ENCODE data around the gene MAP3K10. TPM values are rescaled to one million over a fixed set of nuclear protein-coding genes. Genes with fewer than 3 reads are reported as not detected.
"Not testable (repeated sequence)": the region's sequence is repeated elsewhere in the genome, so short reads cannot be mapped to it uniquely, and the experiment has no call there.

The MAP3K10 gene
- polyA plus RNA-seq, 1 donor = 16.3 TPM

DNA sequence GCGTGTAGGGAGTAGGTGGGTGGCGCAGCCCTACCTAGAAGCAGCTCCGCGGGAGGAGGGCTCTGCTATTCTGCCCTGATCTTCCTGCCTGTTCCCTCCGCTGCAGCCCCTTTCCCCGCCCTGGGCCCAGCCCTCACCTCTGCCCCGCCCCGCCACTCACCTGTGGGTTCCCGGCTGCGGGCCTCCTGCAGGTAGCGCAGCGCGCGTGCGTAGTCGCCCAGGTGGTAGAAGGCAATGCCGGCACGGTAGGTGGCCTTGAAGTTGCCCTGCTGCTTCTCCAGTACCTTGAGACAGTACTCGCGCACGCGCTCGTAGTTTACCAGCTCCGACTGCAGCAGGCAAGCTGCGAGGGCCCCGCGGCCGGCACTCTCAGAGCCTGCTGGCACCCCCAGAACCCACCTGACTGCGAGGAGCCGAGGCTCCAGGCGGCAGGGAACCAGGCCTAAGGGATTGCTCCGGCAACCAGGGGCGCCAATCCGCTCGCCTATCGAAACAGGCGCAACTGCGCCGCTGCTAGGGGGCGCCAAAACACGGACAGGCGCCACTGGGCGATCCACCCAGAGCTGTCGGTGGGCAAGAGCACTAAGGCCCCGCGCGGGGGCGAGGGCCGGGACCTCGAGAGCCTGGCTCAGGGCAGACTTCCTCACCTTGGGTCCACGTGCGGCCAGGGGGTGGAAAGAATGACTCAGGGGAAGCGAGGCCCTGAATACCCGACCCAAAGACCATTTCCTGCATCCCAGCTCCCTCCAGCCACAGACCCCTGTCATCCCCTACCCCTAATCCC, 26.0 kb downstream of the MAP3K10 start:
- no peak for DNase-seq

DNA sequence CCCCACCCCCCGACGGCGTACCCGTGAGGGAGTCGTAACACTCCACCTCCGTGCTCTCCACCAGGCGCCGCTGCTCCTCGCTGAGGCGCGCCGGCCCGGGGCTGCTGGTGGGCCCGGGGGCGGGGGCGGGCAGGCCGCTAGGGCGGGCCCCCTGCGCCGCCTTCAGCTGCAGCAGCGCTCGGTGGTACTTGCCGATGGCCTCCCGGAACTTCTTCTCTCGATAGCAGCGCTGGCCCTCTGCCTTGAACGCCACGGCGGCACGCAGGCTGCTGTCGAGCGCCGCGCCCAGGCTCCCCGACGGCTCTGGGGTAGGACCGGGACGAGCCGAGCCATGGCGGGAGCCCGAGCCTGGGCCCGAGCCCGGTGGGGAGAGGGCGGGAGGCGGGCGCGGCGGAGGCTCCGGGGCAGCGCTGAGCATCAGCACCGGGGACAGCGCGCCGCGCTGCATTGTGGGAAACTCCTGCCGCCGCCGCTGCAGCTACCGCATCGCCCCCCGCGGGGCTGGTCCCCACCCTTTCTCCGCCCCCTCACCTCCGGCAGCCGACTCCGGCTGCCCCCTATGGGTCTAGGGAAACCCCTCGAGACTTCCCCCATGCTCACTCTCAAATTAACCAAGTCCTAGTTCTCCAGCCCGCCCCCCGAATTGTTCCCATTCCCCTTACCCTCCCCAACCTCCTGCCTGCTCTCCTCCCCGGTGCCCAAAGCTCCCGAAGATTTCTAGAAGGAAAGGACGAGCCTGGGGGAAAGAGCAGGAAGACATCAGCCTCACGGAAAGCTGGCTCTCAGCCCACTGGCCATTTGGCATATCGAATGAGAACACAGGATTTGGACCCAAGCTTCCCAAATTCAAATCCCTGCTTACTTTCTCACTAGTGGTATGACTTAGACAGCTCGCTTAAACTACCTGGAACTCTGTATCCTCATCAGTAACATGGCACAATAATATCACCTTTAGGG, 27.0 kb downstream of the MAP3K10 start, which contains the start of gene TTC9B:
TTC9B (minus strand) TSS at position 451 of the 957 bp plus-strand sequence; CDS start at position 448, 3 bp downstream.
- no peak for DNase-seq

DNA sequence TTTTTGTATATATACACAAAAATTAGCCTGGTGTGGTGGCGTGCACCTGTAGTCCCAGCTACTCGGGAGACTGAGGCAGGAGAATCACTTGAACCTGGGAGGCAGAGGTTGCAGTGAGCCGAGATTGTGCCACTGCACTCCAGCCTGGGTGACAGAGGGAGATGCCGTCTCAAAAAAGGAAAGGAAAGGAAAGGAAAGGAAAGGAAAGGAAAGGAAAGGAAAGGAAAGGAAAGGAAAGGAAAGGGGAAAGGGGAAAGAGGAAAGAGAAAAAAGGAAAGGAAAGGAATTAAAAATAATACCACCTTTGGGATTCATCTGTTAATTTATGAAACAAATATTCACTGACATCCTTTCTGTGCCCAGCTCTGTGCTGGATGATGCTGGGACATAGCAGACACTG, 27.8 kb downstream of the MAP3K10 start:
- not testable (repeated sequence) for DNase-seq

DNA sequence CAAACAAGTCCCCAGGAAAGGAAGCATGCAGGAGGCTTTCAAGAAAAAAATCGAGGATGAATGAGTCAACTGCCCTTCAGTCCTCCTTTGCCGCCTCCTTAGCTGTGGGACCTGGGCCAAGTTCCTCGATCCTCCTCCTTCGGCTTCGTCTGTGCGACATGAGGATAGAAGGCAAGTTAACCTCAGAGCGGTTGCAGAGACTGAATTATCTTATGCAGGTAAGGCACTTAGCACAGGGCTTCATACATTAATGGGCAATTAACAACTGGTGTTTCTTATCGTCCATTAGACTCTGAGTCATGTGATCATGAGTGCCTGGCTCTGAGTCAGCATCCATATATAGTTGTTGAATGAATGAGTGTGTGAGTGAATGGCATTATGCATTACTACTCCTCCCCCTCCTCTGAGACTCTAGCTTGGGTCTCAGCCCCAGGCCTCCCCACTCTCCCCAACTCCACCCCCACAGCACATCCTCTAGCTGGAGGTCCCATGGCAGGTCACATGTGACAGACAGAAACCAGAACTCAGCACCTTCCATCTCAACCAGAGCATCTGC, 28.6 kb downstream of the MAP3K10 start:
- DNase-seq = no peak

DNA sequence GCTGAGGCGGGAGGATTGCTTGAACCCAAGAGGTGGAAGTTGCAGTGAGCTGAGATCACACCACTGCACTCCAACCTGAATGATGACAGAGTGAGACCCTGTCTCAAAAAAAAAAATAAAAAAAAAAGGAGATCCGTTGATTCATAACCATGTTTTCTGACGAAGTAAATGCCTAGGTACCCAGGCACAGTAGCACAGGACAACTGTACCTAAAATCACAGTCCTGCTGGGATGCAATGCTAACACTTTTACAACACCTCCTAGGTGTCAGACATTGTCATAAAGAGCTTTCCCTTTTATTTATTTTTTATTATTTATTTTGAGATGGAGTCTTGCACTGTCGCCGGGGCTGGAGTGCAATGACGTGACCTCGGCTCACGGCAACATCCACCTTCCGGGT, 29.4 kb downstream of the MAP3K10 start:
- DNase-seq = no peak

DNA sequence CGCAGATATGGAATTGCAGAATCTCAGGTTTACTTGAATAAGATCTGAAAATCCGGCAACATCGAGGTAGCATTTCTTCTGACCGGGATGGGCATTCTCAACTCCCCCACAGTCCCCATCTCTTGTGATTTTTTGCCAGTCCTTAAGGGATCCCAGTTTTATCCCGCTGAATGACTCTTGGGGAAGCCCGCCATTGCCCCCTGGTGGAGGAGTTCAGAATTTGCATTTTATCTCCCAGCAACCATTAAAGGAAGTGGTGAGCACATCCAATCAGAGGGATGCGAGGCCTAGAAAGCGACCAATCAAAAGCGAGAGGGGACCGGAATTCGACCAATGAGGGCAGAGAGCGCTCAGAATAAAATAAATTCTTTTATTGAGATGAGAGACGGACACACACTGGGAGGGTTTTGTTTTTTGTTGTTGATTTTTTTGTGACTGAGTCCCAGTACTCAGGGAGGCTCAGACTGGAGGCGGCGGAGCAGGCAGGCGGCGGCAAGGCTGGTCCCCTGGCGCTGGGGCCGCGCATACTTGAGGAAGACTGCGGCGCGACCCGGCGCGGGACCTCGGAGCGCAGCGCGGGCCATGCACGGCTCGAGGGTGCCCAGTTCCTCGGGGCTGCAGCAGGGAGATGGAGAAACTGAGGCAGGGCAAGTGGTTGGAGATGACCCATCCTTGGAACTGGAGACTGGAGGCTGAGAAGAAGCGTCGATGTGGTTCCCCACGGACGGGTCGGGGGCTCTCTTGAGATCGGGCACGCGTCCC, 30.8 kb downstream of the MAP3K10 start:
- DNase-seq = peak; percentile 83

DNA sequence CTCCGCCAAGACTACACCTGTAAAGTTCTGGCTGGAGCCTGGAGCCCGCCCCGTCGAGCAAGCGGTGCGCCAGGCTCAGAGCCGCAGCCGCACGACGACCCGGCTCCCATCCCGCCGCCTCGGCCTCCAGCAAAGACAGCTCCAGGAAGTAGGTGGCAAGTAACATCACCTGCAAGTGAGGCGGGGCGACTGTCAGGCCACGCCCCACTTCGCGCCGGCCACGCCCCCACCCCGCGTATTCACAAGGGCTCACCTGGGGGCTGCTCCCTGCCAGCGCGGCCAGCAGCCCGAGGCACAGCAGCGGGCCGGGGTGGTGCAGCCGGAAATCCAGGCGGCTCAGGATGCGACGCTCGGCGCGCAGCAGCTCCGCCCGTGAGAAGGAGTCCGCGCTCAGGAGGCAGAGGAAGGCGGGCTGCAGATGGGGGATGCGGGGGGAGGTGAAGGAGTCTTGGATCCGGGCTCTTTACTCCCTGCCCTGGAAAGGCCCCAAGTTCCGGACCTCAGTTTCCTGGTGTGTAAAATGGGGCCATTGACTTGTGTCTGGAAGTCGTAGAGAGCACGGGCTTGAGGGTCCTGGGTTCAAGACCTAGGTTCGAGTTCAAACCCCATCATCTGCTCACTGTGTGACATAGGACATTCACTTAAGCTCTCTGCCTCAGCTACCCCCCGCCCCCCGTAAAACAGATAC, 32.1 kb downstream of the MAP3K10 start:
- no peak for DNase-seq

DNA sequence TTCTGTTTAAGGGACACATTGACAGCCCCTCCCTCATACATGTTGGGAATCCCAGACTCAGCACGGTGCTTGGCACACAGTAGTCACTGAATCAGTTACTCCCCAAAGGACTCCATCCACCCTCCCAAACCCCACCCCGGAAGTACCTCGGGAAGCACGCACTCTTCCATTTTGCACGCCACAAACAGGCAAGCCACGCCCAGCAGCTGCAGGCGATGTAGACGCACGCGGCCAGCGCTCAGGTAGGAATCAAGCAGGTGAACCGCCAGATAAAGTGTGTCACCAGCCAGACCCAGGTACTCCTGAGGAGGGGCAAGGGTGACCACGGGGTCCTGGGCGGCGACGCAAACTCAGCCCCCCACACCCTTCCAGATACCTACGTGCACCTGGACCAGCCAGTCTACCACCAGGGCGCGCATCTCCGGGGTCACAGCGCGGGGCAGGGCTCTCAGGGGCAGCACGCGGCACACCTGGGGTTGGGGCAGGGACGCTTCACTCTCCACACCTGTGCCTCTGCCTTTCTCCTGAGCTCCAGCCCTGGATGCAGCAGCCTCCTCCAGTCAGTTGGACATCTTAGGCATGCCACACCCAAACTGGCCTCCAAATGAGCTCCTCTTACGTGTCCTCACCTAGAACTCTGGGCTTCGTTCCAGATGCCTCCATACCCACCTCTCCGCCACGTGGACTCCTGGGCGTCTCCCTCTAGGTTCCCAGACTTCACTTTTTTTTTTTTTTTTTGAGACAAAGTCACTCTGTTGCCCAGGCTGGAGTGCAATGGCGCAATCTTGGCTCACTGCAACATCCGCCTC, 33.3 kb downstream of the MAP3K10 start:
- DNase-seq = no peak

DNA sequence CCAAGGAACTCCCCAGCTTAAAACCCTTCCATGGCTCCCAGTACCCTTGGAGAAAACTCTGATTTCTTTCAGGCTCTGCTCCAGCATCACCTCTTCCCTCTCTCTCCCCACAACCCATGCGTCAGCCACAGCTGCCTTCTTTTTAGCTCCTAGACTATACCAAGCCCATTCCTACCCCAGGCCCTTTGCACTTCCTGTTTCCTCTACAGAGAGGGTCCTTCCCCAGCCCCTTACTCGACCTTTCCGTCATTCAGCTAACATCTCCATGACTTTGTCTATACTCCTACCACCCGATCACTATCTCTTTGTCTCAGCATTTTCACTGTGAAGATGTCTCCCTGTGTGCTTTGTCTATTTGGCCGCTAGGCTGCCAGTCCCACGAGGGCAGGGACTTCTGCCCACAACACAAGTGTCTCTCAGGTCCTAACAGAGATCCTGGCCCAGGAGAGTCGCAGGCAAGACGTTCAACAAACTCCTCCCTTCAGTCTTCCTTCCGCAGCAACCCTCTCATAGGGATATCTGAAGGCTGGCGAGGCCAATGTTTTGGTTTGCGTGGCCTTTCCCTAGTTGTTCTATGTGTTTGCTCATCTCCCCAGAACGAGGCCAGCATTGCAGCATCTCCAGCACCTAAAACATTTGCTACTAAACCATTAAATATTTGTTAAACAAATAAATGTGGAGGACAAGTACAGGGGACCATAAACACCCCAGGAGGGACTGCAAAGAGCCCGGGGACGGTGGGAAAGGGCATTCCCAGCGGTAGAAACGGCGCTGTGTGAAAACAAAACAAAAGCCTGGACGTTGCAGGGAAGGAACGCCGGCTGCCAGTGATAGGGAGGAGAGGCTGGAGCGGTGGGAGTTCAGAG, 34.4 kb downstream of the MAP3K10 start:
- no peak for DNase-seq

DNA sequence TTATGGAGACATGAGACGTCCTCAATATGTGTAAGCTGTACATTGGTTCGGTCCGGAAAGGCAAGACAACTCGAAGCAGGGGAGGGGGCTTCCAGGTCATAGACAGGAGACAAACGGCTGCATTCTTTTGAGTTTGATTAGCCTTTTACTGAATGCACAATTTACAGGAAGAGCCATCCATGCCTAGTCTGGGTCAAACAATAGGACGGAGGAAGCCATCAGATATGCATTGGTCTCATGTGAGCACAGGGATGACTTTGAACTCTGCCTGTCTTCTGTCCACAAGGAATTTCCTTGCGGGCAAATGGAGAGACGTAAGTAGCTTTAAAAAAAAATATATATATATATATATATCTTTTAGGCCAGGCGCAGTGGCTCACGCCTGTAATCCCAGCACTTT, 37.1 kb downstream of the MAP3K10 start:
- no peak for DNase-seq

DNA sequence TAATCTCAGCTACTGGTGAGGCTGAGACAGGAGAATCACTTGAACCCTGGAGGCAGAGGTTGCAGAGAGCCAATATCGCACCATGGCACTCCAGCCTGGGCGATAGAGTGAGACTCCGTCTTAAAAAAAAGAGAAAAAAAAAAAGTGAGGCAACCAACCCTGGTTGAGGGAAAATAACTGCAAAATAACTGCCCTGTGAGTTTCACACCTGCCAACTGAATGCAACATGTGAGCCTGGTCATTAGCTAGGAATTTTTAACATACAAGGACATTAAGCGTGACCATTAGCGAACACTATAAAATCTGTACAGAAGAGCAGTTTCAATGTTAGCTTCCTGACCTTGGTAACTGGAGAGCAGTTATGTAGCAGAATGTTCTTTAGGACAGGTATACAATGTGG, 37.6 kb downstream of the MAP3K10 start:
- DNase-seq = no peak

DNA sequence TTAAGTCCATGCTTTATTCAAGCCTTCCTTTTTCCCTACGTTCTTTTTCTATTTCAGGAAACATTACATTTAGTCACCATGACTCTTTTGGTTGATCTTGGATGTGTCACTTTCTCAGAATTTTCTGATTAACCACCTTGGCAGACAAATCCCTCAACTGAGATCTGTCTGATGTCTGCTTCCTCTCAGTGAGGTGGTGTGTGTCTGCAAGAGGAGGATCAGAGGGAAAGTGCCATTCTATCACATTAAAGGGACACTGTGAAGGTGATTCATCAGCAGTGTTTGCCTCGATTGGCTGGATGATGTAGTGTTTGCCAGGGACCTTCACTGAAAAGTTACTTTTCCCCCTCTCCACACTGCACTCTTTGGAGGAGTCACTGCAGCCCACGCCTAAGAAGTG, 38.3 kb downstream of the MAP3K10 start:
- DNase-seq = no peak

DNA sequence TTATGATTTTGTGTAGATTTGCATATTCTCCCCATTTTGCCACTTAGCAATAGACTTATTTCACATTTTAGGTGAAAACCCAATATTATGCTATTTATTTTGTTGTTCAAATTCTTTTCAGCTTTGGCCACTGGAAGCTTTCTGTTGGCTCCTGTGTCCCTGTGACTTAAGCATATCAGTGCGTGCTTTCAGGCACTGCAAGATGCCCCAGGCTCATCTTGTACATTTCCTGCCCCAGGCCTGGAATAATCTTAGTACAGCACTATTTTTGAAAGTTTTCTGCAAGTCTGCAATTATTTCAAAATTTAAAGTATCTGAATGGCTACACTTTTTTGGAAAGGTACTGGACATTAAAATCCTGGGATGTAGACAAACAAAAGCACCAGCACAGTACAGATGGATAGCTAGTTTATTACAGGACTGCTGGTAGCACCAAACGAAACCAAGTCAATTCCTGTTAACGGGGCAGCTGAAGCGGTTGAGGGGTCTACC, 38.7 kb downstream of the MAP3K10 start:
- no peak for DNase-seq

DNA sequence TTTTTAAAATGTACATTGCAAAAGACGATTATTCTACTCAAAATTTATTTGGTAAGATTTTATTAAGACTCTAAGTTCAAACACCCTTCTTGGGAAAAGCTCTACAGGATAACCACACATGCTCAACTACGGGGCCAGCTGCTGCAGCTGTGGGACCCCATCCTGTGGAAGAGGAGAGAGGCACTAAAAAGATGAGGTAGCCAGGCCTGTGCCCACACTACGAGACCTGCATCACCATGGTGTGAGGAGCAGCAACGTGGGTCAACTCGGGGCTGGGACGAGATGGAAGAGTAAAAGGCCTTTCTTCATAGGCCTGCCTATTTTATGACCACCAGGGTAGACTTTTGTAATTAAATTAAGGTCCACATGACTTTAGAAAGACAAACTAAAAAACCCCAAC, 39.8 kb downstream of the MAP3K10 start:
- DNase-seq = no peak

DNA sequence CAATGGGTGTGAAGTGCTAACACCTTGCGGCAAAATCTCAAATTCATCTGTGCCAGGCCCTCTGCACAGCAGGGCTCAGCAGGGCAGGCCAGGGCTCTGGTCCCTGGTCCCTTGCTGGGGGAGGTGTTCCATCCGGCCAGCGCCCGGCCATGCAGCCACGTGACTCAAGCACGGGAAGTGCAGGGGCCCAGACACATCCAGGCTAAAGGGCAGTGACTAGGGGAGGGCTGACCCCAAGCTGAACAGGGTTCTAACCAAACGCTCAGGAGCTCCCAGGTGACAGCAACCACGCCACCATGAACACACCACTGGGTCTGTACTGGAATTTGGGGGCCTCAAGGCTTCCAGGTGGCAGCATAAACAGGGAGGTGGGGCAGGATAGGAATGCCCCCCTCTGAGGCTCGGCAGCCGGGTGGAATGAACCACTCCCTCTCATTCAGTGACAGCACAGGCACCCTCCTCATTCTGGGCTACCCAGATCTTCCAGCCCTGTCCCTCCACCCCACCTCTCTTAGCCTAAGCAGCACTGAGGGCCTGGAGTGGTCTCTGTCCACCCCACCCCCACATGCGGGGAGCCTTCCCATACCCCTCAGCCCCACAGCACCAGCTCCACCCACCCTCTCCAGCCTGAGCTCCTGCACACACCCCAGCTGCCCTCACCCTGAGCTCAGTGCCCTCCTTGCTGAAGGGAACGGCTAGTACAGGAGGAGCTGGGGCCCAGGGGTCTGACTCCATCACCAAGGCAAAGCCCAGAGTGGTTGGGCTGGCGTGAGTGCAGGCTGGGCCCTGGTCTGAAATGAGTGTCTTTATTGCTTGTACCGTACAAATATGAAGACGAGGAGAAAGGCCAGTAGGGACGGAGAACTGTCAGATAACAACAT, 40.6 kb downstream of the MAP3K10 start:
- no peak for DNase-seq

DNA sequence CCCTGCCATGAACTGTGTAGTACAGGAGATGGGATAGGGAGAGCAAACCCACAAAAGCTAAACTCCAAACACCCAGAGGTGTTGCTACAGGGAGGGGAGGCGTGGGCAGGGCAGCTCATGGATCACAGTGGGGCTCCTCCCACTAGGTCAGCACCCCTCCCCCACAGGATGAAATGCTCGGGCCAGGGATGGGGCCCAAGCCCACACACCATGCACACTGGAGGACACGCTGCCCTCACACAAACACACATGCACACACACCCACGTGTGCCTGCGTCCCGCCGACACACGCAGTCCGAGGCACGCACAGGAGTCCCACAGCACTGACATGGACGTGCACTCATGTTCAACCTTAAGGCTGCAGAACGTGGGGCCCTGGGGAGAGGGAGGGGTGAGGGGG, 41.3 kb downstream of the MAP3K10 start:
- no peak for DNase-seq

DNA sequence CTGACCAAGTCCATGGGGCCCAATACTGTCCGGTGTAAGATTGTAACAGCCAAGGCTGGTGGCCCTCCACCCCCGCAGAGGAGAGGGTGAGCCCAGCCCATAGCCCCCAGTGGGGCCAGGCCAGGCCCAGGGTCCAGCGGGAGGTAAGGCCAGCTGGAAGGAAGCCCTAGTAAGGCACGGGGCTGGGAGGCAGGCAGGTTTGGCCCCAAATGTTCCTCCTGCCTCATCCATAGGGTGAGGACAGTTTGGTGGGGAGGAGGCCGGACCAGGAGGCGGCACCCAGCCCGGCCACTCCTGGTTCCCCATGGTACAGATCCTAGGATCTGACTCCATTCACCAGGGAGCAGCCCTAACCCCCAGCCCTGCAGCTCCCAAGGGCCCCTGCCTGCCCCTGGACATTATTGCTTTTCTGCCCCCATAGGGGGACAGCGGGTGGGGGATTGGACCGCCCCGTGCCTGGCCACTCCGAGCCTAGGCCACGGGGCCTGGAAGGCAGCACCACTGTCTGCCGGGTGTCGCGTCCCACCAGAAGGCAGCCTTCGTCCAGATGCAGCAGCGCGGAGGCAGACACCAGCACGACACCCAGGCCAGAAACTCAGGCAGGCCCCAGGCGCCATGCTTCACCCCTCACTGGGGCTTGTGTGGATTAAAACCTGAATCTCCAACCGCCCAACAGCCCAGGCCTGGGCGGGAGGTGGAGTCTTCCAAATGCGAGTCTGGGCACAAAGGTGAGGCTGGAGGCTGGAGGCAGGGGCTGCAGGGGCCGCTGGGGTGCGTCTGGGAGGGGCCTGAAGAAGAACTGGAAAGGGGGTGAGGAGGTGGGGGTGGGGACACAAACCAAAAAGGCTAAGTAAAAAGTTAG, 42.0 kb downstream of the MAP3K10 start:
- no peak for DNase-seq
